DMS53 treated with DMSO at 0.1 percent for 48 hours (cell line): ENCODE measurements around the gene SERF2.

ENCODE experiments used
- DNase-seq: peaks from one replicate; lab custom pipeline; 2025; ENCODE audit not compliant: unreplicated experiment; lab: John Stamatoyannopoulos, UW

Gene SERF2

GRCh38 chr15:43791993-43792760 is at the start of gene SERF2:
SERF2 (plus strand) TSS chr15:43792320; CDS start chr15:43792377, 57 bp downstream.
- peak; percentile 92 for DNase-seq

GRCh38 chr15:43746245-43746902 is 45.7 kb upstream of the SERF2 start, which contains the start of gene PDIA3:
PDIA3 (plus strand) TSS chr15:43746438; CDS start chr15:43746540, 102 bp downstream.
- DNase-seq = peak; percentile 47

- DNase-seq = peak; percentile 4
Measured at GRCh38 chr15:43746903-43747309, 45.2 kb upstream of the SERF2 start.

- DNase-seq = no peak
Measured at GRCh38 chr15:43748376-43748775, 43.7 kb upstream of the SERF2 start.

GRCh38 chr15:43749690-43750345 is 42.3 kb upstream of the SERF2 start:
- no peak for DNase-seq

- no peak for DNase-seq
Measured at GRCh38 chr15:43751885-43752284, 40.2 kb upstream of the SERF2 start.

GRCh38 chr15:43762824-43763223 is 29.3 kb upstream of the SERF2 start:
- DNase-seq = no peak

- no peak for DNase-seq
Measured at GRCh38 chr15:43763819-43764446, 28.2 kb upstream of the SERF2 start.

GRCh38 chr15:43769584-43770228 is 22.4 kb upstream of the SERF2 start:
- DNase-seq = peak; percentile 23

- no peak for DNase-seq
Measured at GRCh38 chr15:43771816-43772215, 20.3 kb upstream of the SERF2 start.

- no peak for DNase-seq
Measured at GRCh38 chr15:43772624-43773023, 19.5 kb upstream of the SERF2 start.

GRCh38 chr15:43774062-43774461 is 18.1 kb upstream of the SERF2 start:
- no peak for DNase-seq

- DNase-seq = peak; percentile 69
Measured at GRCh38 chr15:43775411-43775965, 16.6 kb upstream of the SERF2 start.

- DNase-seq = peak; percentile 51
Measured at GRCh38 chr15:43776101-43776717, 15.9 kb upstream of the SERF2 start.

- peak; percentile 74 for DNase-seq
Measured at GRCh38 chr15:43776718-43777266, 15.3 kb upstream of the SERF2 start, which contains the start of gene ELL3. ELL3 (minus strand) TSS chr15:43776966; CDS start chr15:43776901, 65 bp downstream.

GRCh38 chr15:43777267-43777914 is 14.7 kb upstream of the SERF2 start:
- peak; percentile 74 for DNase-seq

- DNase-seq = no peak
Measured at GRCh38 chr15:43779016-43779415, 13.1 kb upstream of the SERF2 start.

- DNase-seq = no peak
Measured at GRCh38 chr15:43789409-43789808, 2.7 kb upstream of the SERF2 start.
